Measurements from ENCODE around the gene PLCH1.

Gene PLCH1

GRCh38 chr3:155607761-155608160 lies 137.1 kb downstream of the PLCH1 start:
- DNase-seq (ENCODE audit: low spot score) = no peak

- no peak for DNase-seq (ENCODE audit: low spot score)
Observed at GRCh38 chr3:155605571-155605970, 139.3 kb downstream of the PLCH1 start.

- no peak for DNase-seq (ENCODE audit: low spot score)
Observed at GRCh38 chr3:155604967-155605366, 139.9 kb downstream of the PLCH1 start.

- DNase-seq (ENCODE audit: low spot score) = no peak
Observed at GRCh38 chr3:155604126-155604525, 140.7 kb downstream of the PLCH1 start.

- DNase-seq (ENCODE audit: low spot score) = no peak
Observed at GRCh38 chr3:155603302-155603701, 141.6 kb downstream of the PLCH1 start.

- DNase-seq (ENCODE audit: low spot score) = no peak
Observed at GRCh38 chr3:155602307-155602706, 142.6 kb downstream of the PLCH1 start.

GRCh38 chr3:155598671-155599070 lies 146.2 kb downstream of the PLCH1 start:
- DNase-seq (ENCODE audit: low spot score) = no peak

- DNase-seq (ENCODE audit: low spot score) = no peak
Observed at GRCh38 chr3:155596615-155597014, 148.3 kb downstream of the PLCH1 start.

GRCh38 chr3:155595371-155595770 lies 149.5 kb downstream of the PLCH1 start:
- no peak for DNase-seq (ENCODE audit: low spot score)

- DNase-seq (ENCODE audit: low spot score) = no peak
Observed at GRCh38 chr3:155594526-155595187, 150.2 kb downstream of the PLCH1 start.

- no peak for DNase-seq (ENCODE audit: low spot score)
Observed at GRCh38 chr3:155587581-155587980, 157.3 kb downstream of the PLCH1 start.

GRCh38 chr3:155585384-155585783 lies 159.5 kb downstream of the PLCH1 start:
- no peak for DNase-seq (ENCODE audit: low spot score)

GRCh38 chr3:155581579-155581978 lies 163.3 kb downstream of the PLCH1 start:
- no peak for DNase-seq (ENCODE audit: low spot score)

GRCh38 chr3:155572085-155572484 lies 172.8 kb downstream of the PLCH1 start:
- no peak for DNase-seq (ENCODE audit: low spot score)

- no peak for DNase-seq (ENCODE audit: low spot score)
Observed at GRCh38 chr3:155568295-155568694, 176.6 kb downstream of the PLCH1 start.

- no peak for DNase-seq (ENCODE audit: low spot score)
Observed at GRCh38 chr3:155560594-155560993, 184.3 kb downstream of the PLCH1 start.

GRCh38 chr3:155560135-155560534 lies 184.7 kb downstream of the PLCH1 start:
- DNase-seq (ENCODE audit: low spot score) = no peak

- no peak for DNase-seq (ENCODE audit: low spot score)
Observed at GRCh38 chr3:155556531-155556930, 188.3 kb downstream of the PLCH1 start.

GRCh38 chr3:155555479-155556060 lies 189.3 kb downstream of the PLCH1 start:
- DNase-seq (ENCODE audit: low spot score) = no peak

- no peak for DNase-seq (ENCODE audit: low spot score)
Observed at GRCh38 chr3:155554777-155555451, 190.0 kb downstream of the PLCH1 start.

- no peak for DNase-seq (ENCODE audit: low spot score)
Observed at GRCh38 chr3:155553780-155554179, 191.1 kb downstream of the PLCH1 start.

GRCh38 chr3:155553326-155553725 lies 191.5 kb downstream of the PLCH1 start:
- no peak for DNase-seq (ENCODE audit: low spot score)

- no peak for DNase-seq (ENCODE audit: low spot score)
Observed at GRCh38 chr3:155550391-155550790, 194.5 kb downstream of the PLCH1 start.

Data from cerebellar cortex (tissue), 1 donor.